ENCODE measurements around the gene RAB27A.

The RAB27A gene

DNA sequence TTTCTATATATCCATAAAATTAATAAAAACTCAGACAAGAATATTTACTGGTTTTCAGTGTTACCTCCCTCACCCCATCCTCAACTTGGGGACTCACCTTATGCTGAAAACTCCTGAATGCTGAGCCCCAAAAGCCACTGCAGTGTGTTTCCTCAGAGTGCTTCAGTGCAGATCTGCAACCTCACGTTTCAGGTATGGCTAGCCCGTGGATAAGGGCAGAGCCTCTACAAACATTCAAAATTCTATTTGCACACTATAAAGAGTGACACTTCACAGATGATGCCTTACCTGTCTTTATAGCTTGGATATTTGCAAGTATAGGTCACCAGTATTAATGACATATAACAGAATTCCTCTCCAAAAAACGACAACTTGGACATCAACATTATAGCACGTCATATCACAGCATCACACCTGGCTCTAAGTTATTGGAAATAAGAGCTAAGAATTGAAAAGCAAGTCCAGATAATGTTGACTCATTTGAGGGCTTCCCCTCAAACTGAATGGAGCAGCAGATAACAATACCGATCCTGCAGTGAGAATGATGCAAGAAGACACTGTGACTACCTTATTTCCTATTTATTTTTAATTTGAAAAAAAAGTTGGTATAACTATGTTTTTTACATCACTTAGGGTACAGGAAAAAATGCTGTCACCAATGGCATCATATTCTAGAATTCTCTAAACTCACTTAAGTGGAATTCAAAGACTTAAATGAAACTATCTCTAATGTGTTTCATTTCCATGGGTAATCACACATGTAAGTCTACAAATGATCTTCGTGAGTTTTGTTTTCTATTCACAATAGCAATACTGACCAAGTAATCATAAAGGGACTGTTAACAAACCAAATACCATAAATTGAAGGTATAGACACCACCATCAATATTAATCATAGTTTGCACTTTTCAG lies 52.1 kb downstream of the RAB27A start:
- Histone ChIP-seq H3K9me3 (ENCODE audit: insufficient read depth, low read length, severe bottlenecking) (no peaks in the 10 kb centered on the region), H4K20me1 (ENCODE audit: insufficient read depth, low read length) (no peaks in the 10 kb centered on the region), H2AFZ (ENCODE audit: low read depth, low read length) (no peak overlapping the region), H3K4me1 (ENCODE audit: insufficient read depth, low read length) (no peaks in the 10 kb centered on the region), H3K4me3 (ENCODE audit: low read depth in 1 of 2, low read length in 2 of 2) (no peak overlapping the region), H3K36me3 (ENCODE audit: insufficient read depth, low read length) (no peaks in the 10 kb centered on the region), H3K9ac (ENCODE audit: low read depth, low read length) (no peak overlapping the region), H3K4me2 (ENCODE audit: insufficient read depth, low read length) (no peak overlapping the region), H3K79me2 (ENCODE audit: insufficient read depth, low read length) (no peaks in the 10 kb centered on the region), H3K27me3 (ENCODE audit: insufficient read depth, low read length, poor library complexity) (no peaks in the 10 kb centered on the region), H3K27ac (ENCODE audit: low read length) (no peak overlapping the region)
- TF ChIP-seq, protein P1, sequence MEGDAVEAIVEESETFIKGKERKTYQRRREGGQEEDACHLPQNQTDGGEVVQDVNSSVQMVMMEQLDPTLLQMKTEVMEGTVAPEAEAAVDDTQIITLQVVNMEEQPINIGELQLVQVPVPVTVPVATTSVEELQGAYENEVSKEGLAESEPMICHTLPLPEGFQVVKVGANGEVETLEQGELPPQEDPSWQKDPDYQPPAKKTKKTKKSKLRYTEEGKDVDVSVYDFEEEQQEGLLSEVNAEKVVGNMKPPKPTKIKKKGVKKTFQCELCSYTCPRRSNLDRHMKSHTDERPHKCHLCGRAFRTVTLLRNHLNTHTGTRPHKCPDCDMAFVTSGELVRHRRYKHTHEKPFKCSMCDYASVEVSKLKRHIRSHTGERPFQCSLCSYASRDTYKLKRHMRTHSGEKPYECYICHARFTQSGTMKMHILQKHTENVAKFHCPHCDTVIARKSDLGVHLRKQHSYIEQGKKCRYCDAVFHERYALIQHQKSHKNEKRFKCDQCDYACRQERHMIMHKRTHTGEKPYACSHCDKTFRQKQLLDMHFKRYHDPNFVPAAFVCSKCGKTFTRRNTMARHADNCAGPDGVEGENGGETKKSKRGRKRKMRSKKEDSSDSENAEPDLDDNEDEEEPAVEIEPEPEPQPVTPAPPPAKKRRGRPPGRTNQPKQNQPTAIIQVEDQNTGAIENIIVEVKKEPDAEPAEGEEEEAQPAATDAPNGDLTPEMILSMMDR (IDR thresholded peaks at IDR 0.05; ENCODE audit: borderline replicate concordance, extremely low read depth, low read length, poor library complexity, severe bottlenecking) = no peak
- no peak for TF ChIP-seq EZH2 (IDR thresholded peaks at IDR 0.05; ENCODE audit: borderline replicate concordance, low read depth, low read length, severe bottlenecking)
- no peak for DNase-seq
- no peak for ATAC-seq (ENCODE audit: insufficient read depth, low read depth)

DNA sequence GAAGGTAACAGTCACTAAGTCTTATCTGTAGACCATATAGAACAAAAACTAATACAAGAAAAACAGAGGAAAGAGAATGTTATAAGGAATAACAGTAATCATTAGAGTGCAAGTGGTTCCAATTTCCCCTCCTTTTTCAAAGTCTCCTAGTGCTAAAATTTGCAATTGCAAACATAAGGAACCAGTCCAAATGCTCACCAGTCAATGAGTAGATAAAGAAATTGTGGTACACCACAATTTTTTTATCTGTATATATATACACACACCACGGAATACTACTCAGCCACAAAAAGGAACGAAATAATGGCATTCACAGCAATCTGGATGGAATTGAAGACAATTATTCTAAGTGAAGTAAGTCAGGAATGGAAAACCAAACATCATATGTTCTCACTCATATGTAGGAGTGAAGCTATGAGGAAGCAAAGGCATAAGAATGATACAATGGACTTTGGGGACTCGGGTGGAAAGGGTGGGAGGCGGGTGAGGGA lies 54.0 kb downstream of the RAB27A start:
- no peak for ATAC-seq (ENCODE audit: insufficient read depth, low read depth)
- H3K27me3 ChIP-seq (ENCODE audit: insufficient read depth, low read length, poor library complexity) = no peaks in the 10 kb centered on the region
- TF ChIP-seq, protein P1 (IDR thresholded peaks at IDR 0.05; ENCODE audit: borderline replicate concordance, extremely low read depth, low read length, poor library complexity, severe bottlenecking) = no peak
- no peak for TF ChIP-seq EZH2 (IDR thresholded peaks at IDR 0.05; ENCODE audit: borderline replicate concordance, low read depth, low read length, severe bottlenecking)

DNA sequence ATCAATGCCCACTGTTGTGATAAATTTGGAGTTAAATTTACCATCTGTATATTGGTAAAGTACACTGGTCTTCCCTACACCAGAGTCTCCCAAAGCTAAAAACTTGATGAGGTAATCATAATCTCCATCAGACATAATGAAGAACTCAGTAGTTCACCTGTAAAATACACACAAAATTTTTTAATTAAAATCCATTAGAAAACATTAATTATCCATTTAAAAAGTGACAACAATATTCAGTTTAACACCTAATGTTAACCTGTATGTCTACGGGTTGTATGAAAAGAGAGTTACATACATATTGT lies 54.9 kb downstream of the RAB27A start:
- H3K4me1 ChIP-seq (ENCODE audit: insufficient read depth, low read length) = no peaks in the 10 kb centered on the region
- no peak overlapping the region for H3K27ac ChIP-seq (ENCODE audit: low read length)
- H3K4me2 ChIP-seq (ENCODE audit: insufficient read depth, low read length) = no peak overlapping the region
- DNase-seq = no peak
- H4K20me1 ChIP-seq (ENCODE audit: insufficient read depth, low read length) = no peaks in the 10 kb centered on the region
- H2AFZ ChIP-seq (ENCODE audit: low read depth, low read length) = no peak overlapping the region
- H3K9me3 ChIP-seq (ENCODE audit: insufficient read depth, low read length, severe bottlenecking) = no peaks in the 10 kb centered on the region
- no peak overlapping the region for H3K4me3 ChIP-seq (ENCODE audit: low read depth in 1 of 2, low read length in 2 of 2)
- H3K27me3 ChIP-seq (ENCODE audit: insufficient read depth, low read length, poor library complexity) = no peaks in the 10 kb centered on the region
- ATAC-seq (ENCODE audit: insufficient read depth, low read depth) = no peak
- TF ChIP-seq, protein P1 (IDR thresholded peaks at IDR 0.05; ENCODE audit: borderline replicate concordance, extremely low read depth, low read length, poor library complexity, severe bottlenecking) = no peak
- TF ChIP-seq EZH2 (IDR thresholded peaks at IDR 0.05; ENCODE audit: borderline replicate concordance, low read depth, low read length, severe bottlenecking) = no peak
- no peaks in the 10 kb centered on the region for H3K79me2 ChIP-seq (ENCODE audit: insufficient read depth, low read length)
- no peaks in the 10 kb centered on the region for H3K36me3 ChIP-seq (ENCODE audit: insufficient read depth, low read length)
- no peak overlapping the region for H3K9ac ChIP-seq (ENCODE audit: low read depth, low read length)

More for the DNA sequence above, 54.0 kb downstream of the RAB27A start:
- Histone ChIP-seq H3K9ac (ENCODE audit: low read depth, low read length) (no peak overlapping the region), H3K4me2 (ENCODE audit: insufficient read depth, low read length) (no peak overlapping the region), H3K27ac (ENCODE audit: low read length) (no peak overlapping the region), H2AFZ (ENCODE audit: low read depth, low read length) (no peak overlapping the region), H3K79me2 (ENCODE audit: insufficient read depth, low read length) (no peaks in the 10 kb centered on the region), H3K4me1 (ENCODE audit: insufficient read depth, low read length) (no peaks in the 10 kb centered on the region), H3K36me3 (ENCODE audit: insufficient read depth, low read length) (no peaks in the 10 kb centered on the region), H3K9me3 (ENCODE audit: insufficient read depth, low read length, severe bottlenecking) (no peaks in the 10 kb centered on the region), H4K20me1 (ENCODE audit: insufficient read depth, low read length) (no peaks in the 10 kb centered on the region), H3K4me3 (ENCODE audit: low read depth in 1 of 2, low read length in 2 of 2) (no peak overlapping the region)
- no peak for DNase-seq
